Right lobe of liver (tissue), 5 donors: ENCODE measurements around the gene LINC01488. TPM values are rescaled to one million over a fixed set of nuclear protein-coding genes. Genes with fewer than 3 reads are reported as not detected.

Experiments
- total RNA-seq, 6 experiments: library from RNA; depleted of rRNA in 2 of 6; stranded (reverse); fragments of >200 nt in 2 of 6; fragmentation: NEBNext Ultra II Directional in 3 of 6; extraction: Animal tissue kit (Norgen Biotek cat#: 25700) in 3 of 6; gene quantifications; one replicate each; pipeline versions ENCODE4 v1.1.0 to v1.2.4, GENCODE V29; 2016 to 2023
- donor health status: DM: no; HTN: no; CAD: no.
- donor health status: DM: no; HTN: no; CAD: no.
- donor health status: DM: no; HTN: yes; CAD: no.
- donor health status: DM: no; HTN: yes; CAD: no.

LINC01488 gene
- total RNA-seq, 6 experiments from 2014 or later: 0.63 to 22.9 (median 1.1) TPM; not detected in 1

Other genes starting within 250 kb of the LINC01488 start
- 1 to 10 TPM in 1 of 6 experiments, under 1 TPM in 3, not detected in 2; 0.25 to 1.2 (median 0.70) TPM for gene MYEOV, start 187.5 kb upstream of the LINC01488 start, total RNA-seq
- 100 to 1,000 TPM in 3 of 6 experiments, 10 to 100 TPM in 3; 67.0 to 283 (median 94.1) TPM for gene CCND1, start 159.5 kb downstream of the LINC01488 start, total RNA-seq
- 1 to 10 TPM; 4.1 to 7.9 (median 5.6) TPM for gene LTO1, start 193.7 kb downstream of the LINC01488 start, total RNA-seq
- gene FGF19, start 222.4 kb downstream of the LINC01488 start, total RNA-seq: under 1 TPM in 1 of 6 experiments, not detected in 5; 0.18 TPM